ENCODE results near the gene C1orf94. TPM values are rescaled to one million over a fixed set of nuclear protein-coding genes. Genes with fewer than 3 reads are reported as not detected.

The C1orf94 gene
- polyA plus RNA-seq, 1 of the 3 experiments (the other 2 are of a cell fraction) = not detected

GRCh38 chr1:34147301-34147700 lies 29.4 kb upstream of the C1orf94 start:
- Histone ChIP-seq H3K27me3 (ENCODE audit: insufficient read depth) (no peaks in the 10 kb centered on the region), H3K9ac (no peak overlapping the region), H3K4me3 (ENCODE audit: low read depth in 2 of 2, low read length in 1 of 2) (no peak overlapping the region), H3K36me3 (replicated peaks in 1 of 2; ENCODE audit: control insufficient read depth in 1 of 2, insufficient read depth in 2 of 2, low read length in 1 of 2) (no peaks in the 10 kb centered on the region), H3K4me1 (ENCODE audit: control insufficient read depth in 1 of 2, insufficient read depth in 2 of 2, low read depth in 1 of 2, low read length in 1 of 2) (no peaks in the 10 kb centered on the region), H3K27ac (ENCODE audit: low read depth in 2 of 2, low read length in 1 of 2) (no peak overlapping the region), H3K79me2 (ENCODE audit: insufficient read depth) (no peaks in the 10 kb centered on the region), H3F3A (replicated peaks; ENCODE audit: insufficient read depth) (no peaks in the 10 kb centered on the region), H3K9me3 (no peaks in the 10 kb centered on the region), H4K20me1 (ENCODE audit: insufficient read depth) (no peaks in the 10 kb centered on the region), H3K9me2 (no peaks in the 10 kb centered on the region), H2AFZ (ENCODE audit: low read depth) (no peak overlapping the region), H3K4me2 (no peak overlapping the region)
- CTCF ChIA-PET = interaction anchor here (5.4 kb wide), 1 partner anchor 15 kb away, joined by 32 read pairs; no protein-coding TSS in a partner anchor
- WGBS (ENCODE audit: low lambda C conversion rate) = 21% methylated on average over 4 of the region's 4 CpGs
- POLR2A ChIA-PET = no interaction called here
- no peak for TF ChIP-seq SIN3A (IDR thresholded peaks at IDR 0.05; ENCODE audit: borderline replicate concordance, low read depth, low read length)
- TF ChIP-seq FOSL2 (IDR thresholded peaks at IDR 0.05; ENCODE audit: borderline replicate concordance, low read depth) = no peak
- no peak for TF ChIP-seq RAD21 (IDR thresholded peaks at IDR 0.05; ENCODE audit: low read length)
- TF ChIP-seq USF1 (IDR thresholded peaks at IDR 0.05; ENCODE audit: borderline replicate concordance, low read depth) = no peak
- DNase-seq = no peak

GRCh38 chr1:34149501-34149900 lies 27.2 kb upstream of the C1orf94 start:
- ChIA-PET POLR2A (no interaction called here), CTCF (interaction anchor here (1.6 to 1.7 kb wide), 2 partner anchors 13 to 517 kb away, joined by 6 to 7 read pairs; no protein-coding TSS in a partner anchor)
- no peaks in the 10 kb centered on the region for H3K79me2 ChIP-seq (ENCODE audit: insufficient read depth)
- H3K4me3 ChIP-seq (ENCODE audit: low read depth in 2 of 2, low read length in 1 of 2) = no peak overlapping the region
- no peaks in the 10 kb centered on the region for H3K4me1 ChIP-seq (ENCODE audit: control insufficient read depth in 1 of 2, insufficient read depth in 2 of 2, low read depth in 1 of 2, low read length in 1 of 2)
- TF ChIP-seq SIN3A (IDR thresholded peaks at IDR 0.05; ENCODE audit: borderline replicate concordance, low read depth, low read length) (no peak), SMC3 (IDR thresholded peaks at IDR 0.05; ENCODE audit: low read depth, low read length) (no peak), NFIC (IDR thresholded peaks at IDR 0.05; ENCODE audit: borderline replicate concordance) (no peak), FOSL2 (IDR thresholded peaks at IDR 0.05; ENCODE audit: borderline replicate concordance, low read depth) (no peak), MEF2A (IDR thresholded peaks at IDR 0.05; ENCODE audit: borderline replicate concordance, low read depth) (no peak), JUND (IDR thresholded peaks at IDR 0.05) (no peak), CHD2 (IDR thresholded peaks at IDR 0.05; ENCODE audit: low read length, partially characterized antibody) (no peak), RFX5 (IDR thresholded peaks at IDR 0.05; ENCODE audit: low read length) (no peak), EZH2phosphoT487 (IDR thresholded peaks at IDR 0.05; ENCODE audit: borderline replicate concordance, low read depth) (no peak), TAF1 (IDR thresholded peaks at IDR 0.05; ENCODE audit: borderline replicate concordance, low read depth, low read length) (no peak), NRF1 (IDR thresholded peaks at IDR 0.05; ENCODE audit: low read depth, low read length) (no peak), RCOR1 (IDR thresholded peaks at IDR 0.05; ENCODE audit: low read length) (no peak), YY1 (IDR thresholded peaks at IDR 0.05; ENCODE audit: low read depth) (no peak), TCF12 (IDR thresholded peaks at IDR 0.05) (no peak)
- TF ChIP-seq, protein P1, sequence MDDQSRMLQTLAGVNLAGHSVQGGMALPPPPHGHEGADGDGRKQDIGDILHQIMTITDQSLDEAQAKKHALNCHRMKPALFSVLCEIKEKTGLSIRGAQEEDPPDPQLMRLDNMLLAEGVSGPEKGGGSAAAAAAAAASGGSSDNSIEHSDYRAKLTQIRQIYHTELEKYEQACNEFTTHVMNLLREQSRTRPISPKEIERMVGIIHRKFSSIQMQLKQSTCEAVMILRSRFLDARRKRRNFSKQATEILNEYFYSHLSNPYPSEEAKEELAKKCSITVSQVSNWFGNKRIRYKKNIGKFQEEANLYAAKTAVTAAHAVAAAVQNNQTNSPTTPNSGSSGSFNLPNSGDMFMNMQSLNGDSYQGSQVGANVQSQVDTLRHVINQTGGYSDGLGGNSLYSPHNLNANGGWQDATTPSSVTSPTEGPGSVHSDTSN (IDR thresholded peaks at IDR 0.05) = no peak
- TF ChIP-seq, protein P2, sequence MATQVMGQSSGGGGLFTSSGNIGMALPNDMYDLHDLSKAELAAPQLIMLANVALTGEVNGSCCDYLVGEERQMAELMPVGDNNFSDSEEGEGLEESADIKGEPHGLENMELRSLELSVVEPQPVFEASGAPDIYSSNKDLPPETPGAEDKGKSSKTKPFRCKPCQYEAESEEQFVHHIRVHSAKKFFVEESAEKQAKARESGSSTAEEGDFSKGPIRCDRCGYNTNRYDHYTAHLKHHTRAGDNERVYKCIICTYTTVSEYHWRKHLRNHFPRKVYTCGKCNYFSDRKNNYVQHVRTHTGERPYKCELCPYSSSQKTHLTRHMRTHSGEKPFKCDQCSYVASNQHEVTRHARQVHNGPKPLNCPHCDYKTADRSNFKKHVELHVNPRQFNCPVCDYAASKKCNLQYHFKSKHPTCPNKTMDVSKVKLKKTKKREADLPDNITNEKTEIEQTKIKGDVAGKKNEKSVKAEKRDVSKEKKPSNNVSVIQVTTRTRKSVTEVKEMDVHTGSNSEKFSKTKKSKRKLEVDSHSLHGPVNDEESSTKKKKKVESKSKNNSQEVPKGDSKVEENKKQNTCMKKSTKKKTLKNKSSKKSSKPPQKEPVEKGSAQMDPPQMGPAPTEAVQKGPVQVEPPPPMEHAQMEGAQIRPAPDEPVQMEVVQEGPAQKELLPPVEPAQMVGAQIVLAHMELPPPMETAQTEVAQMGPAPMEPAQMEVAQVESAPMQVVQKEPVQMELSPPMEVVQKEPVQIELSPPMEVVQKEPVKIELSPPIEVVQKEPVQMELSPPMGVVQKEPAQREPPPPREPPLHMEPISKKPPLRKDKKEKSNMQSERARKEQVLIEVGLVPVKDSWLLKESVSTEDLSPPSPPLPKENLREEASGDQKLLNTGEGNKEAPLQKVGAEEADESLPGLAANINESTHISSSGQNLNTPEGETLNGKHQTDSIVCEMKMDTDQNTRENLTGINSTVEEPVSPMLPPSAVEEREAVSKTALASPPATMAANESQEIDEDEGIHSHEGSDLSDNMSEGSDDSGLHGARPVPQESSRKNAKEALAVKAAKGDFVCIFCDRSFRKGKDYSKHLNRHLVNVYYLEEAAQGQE (IDR thresholded peaks at IDR 0.05; ENCODE audit: low read depth, low read length) = no peak
- TF ChIP-seq, protein P3, sequence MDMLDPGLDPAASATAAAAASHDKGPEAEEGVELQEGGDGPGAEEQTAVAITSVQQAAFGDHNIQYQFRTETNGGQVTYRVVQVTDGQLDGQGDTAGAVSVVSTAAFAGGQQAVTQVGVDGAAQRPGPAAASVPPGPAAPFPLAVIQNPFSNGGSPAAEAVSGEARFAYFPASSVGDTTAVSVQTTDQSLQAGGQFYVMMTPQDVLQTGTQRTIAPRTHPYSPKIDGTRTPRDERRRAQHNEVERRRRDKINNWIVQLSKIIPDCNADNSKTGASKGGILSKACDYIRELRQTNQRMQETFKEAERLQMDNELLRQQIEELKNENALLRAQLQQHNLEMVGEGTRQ (IDR thresholded peaks at IDR 0.05; ENCODE audit: borderline replicate concordance, low read depth, low read length) = no peak
- no peaks in the 10 kb centered on the region for H4K20me1 ChIP-seq (ENCODE audit: insufficient read depth)
- no peaks in the 10 kb centered on the region for H3K36me3 ChIP-seq (replicated peaks in 1 of 2; ENCODE audit: control insufficient read depth in 1 of 2, insufficient read depth in 2 of 2, low read length in 1 of 2)
- no peak for DNase-seq
- no peak overlapping the region for H3K27ac ChIP-seq (ENCODE audit: low read depth in 2 of 2, low read length in 1 of 2)
- no peak overlapping the region for H2AFZ ChIP-seq (ENCODE audit: low read depth)
- no peak overlapping the region for H3K4me2 ChIP-seq
- H3F3A ChIP-seq (replicated peaks; ENCODE audit: insufficient read depth) = no peaks in the 10 kb centered on the region
- H3K9me3 ChIP-seq = no peaks in the 10 kb centered on the region
- no peaks in the 10 kb centered on the region for H3K27me3 ChIP-seq (ENCODE audit: insufficient read depth)
- WGBS (ENCODE audit: low lambda C conversion rate) = 13% methylated on average over 2 of the region's 3 CpGs
- H3K9ac ChIP-seq = no peak overlapping the region
- no peaks in the 10 kb centered on the region for H3K9me2 ChIP-seq
